GM19043 (cell line): ENCODE data around the gene DMRTB1.
"Not testable (repeated sequence)": the region's sequence is repeated elsewhere in the genome, so short reads cannot be mapped to it uniquely, and the experiment has no call there.

Experiments
- ATAC-seq: cut with Tn5 transposase; IDR thresholded peaks from one replicate; pipeline ENCODE4 v1.9.1; 2021; ENCODE audit warnings: low read depth; ENCODE audit not compliant: unreplicated experiment

Gene DMRTB1

GRCh38 chr1:53434405-53435007 lies 24.7 kb upstream of the DMRTB1 start:
- ATAC-seq, result not testable (repeated sequence)

- no peak for ATAC-seq
Observed at GRCh38 chr1:53435151-53435550, 24.0 kb upstream of the DMRTB1 start.

- no peak for ATAC-seq
Observed at GRCh38 chr1:53438427-53439336, 20.5 kb upstream of the DMRTB1 start.

- ATAC-seq, result no peak
Observed at GRCh38 chr1:53439337-53440207, 19.6 kb upstream of the DMRTB1 start.

- no peak for ATAC-seq
Observed at GRCh38 chr1:53440633-53441032, 18.6 kb upstream of the DMRTB1 start.

GRCh38 chr1:53442299-53442698 lies 16.9 kb upstream of the DMRTB1 start:
- ATAC-seq, result no peak

GRCh38 chr1:53446051-53446450 lies 13.1 kb upstream of the DMRTB1 start:
- ATAC-seq, result no peak

- ATAC-seq, result no peak
Observed at GRCh38 chr1:53447413-53447812, 11.8 kb upstream of the DMRTB1 start.

GRCh38 chr1:53448241-53448841 lies 10.9 kb upstream of the DMRTB1 start:
- no peak for ATAC-seq

GRCh38 chr1:53449021-53449420 lies 10.2 kb upstream of the DMRTB1 start:
- ATAC-seq, result no peak

GRCh38 chr1:53449693-53450092 lies 9.5 kb upstream of the DMRTB1 start:
- no peak for ATAC-seq

- ATAC-seq, result no peak
Observed at GRCh38 chr1:53450225-53450624, 9.0 kb upstream of the DMRTB1 start.

- ATAC-seq, result no peak
Observed at GRCh38 chr1:53454019-53454418, 5.2 kb upstream of the DMRTB1 start.

- no peak for ATAC-seq
Observed at GRCh38 chr1:53455364-53455991, 3.7 kb upstream of the DMRTB1 start.

- no peak for ATAC-seq
Observed at GRCh38 chr1:53458634-53459033, 565 bp upstream of the DMRTB1 start.

- no peak for ATAC-seq
Observed at GRCh38 chr1:53460211-53460634, 1.0 kb downstream of the DMRTB1 start.

GRCh38 chr1:53460666-53461322 lies 1.6 kb downstream of the DMRTB1 start:
- no peak for ATAC-seq

- ATAC-seq, result no peak
Observed at GRCh38 chr1:53461323-53462044, 2.3 kb downstream of the DMRTB1 start.

- ATAC-seq, result no peak
Observed at GRCh38 chr1:53462193-53462592, 3.0 kb downstream of the DMRTB1 start.
